CMK (cell line): Measurements from ENCODE around the gene C2.
"Not testable (repeated sequence)": the region's sequence is repeated elsewhere in the genome, so short reads cannot be mapped to it uniquely, and the experiment has no call there.

Experiments
- DNase-seq: peaks from one replicate; pipeline ENCODE4 v3.0.0-alpha.2; 2010; ENCODE audit warnings: low read depth

C2 gene

DNA sequence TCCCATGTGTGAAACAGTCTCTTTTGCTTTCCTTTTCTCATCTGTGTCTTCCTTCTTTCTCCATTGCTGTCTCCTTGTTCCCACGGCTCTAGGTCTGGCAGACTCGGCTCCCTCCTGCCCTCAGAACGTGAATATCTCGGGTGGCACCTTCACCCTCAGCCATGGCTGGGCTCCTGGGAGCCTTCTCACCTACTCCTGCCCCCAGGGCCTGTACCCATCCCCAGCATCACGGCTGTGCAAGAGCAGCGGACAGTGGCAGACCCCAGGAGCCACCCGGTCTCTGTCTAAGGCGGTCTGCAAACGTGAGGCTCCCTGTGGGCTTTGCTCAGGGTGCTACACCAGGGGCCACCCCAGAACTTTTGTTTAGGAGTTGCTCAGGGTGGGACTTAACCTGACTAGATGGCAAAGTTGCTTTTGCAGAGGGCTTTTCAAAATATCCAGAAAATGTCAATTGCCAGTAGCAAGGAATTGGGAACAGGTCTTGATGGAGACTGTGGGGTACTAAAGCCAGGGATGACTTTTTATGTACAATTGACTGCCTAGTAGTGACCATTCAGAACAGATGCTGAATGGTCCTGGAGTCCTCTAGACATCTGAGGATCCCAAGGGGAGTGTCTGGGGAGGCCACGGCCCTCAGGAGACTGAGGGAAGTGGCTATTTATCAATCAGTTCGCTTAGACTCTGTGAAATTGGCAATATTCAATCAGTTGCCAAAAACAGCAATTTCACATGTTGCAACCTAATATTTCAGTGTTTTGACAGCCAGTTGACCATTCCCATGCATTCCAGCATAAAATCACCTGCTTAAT is 550 bp downstream of the C2 start:
- DNase-seq = no peak

DNA sequence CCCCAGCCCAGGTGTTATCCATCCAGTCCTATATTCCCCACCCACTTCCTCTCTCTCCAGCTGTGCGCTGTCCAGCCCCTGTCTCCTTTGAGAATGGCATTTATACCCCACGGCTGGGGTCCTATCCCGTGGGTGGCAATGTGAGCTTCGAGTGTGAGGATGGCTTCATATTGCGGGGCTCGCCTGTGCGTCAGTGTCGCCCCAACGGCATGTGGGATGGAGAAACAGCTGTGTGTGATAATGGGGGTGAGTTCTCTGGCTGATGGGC is 1.1 kb downstream of the C2 start:
- DNase-seq = no peak

DNA sequence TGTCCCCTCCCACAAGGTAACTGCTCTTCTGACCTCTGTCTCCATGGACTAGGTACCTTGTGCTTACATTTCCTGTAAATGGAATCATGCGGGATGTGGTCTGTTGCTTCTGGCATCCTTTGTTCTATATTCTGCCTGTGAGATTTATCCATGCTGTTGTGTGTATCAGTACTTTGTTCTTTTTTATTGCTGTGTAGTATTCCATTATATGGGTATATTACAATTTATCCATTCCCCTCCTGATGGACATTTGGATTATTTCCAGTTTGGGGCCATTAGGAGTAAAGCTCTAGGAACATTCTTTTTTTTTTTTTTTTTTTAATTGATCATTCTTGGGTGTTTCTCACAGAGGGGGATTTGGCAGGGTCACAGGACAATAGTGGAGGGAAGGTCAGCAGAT is 3.4 kb downstream of the C2 start:
- DNase-seq = no peak

DNA sequence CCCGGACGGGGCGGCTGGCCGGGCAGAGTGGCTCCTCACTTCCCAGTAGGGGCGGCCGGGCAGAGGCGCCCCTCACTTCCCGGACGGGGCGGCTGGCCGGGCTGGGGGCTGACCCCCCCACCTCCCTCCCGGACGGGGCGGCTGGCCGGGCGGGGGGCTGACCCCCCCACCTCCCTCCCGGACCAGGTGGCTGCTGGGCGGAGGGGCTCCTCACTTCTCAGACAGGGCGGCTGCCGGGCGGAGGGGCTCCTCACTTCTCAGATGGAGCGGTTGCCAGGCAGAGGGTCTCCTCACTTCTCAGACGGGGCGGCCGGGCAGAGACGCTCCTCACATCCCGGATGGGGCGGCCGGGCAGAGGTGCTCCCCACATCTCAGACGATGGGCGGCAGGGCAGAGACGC is 4.6 kb downstream of the C2 start:
- DNase-seq = not testable (repeated sequence)

DNA sequence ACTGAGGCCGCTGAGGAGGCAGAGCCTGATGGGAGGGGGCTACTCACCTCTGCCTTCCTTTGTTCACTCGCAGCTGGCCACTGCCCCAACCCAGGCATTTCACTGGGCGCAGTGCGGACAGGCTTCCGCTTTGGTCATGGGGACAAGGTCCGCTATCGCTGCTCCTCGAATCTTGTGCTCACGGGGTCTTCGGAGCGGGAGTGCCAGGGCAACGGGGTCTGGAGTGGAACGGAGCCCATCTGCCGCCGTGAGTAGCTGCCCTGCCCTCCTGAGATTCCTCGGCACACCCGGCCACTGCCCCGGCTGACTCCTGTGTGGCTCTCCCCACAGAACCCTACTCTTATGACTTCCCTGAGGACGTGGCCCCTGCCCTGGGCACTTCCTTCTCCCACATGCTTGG is 6.0 kb downstream of the C2 start:
- DNase-seq = no peak

DNA sequence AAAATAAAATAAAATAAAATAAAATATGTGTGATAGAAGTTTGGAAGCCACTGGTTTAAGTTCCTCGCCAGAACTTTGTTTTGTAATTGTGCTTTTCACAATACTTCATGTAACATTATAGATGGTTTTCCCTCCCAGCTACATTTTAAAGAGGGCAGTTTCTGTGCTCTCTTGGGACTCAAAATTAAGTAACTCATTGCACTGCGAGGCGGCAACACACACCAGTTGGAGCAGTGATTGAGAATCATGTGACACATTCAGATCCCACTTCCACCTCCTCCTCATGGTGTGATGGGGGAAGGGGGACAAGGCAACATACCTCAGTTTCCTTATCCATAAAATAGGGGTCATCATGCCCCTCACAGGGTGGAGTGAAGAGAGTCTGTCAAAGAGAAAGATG is 7.5 kb downstream of the C2 start:
- no peak for DNase-seq

DNA sequence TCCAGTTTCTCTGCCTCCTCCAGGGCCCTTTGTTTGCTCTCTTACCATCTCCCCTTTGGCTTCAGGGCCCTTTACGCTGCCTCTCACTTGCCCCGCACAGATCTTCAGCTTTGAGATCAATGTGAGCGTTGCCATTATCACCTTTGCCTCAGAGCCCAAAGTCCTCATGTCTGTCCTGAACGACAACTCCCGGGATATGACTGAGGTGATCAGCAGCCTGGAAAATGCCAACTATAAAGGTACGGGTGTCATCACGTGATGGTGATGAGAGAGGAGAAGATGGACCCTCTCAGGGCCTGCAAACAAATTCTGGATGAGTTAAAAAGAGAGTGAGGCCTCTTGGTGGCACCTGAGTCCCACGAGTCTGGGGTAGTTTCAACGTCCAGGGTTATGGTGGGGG is 8.3 kb downstream of the C2 start:
- no peak for DNase-seq

DNA sequence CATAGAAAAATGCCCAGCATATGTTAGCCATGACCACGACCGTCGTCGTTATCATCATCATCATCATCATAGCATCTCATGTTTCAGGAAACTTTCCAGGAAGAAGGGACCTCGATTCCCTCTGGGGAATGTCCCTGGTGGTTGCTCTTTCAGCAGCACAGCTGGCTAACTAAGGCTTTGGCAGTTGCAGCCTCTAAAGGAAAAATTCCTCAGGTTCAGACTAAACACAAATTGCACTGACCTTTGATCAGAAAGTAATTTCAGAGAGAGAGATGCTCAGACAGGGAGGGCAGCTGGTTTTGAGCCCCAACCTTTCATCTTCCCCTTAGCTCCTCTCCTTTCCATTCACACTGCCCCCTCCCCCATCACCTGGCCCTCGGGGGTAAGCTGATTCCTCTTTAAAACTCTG is 12.7 kb downstream of the C2 start:
- no peak for DNase-seq

DNA sequence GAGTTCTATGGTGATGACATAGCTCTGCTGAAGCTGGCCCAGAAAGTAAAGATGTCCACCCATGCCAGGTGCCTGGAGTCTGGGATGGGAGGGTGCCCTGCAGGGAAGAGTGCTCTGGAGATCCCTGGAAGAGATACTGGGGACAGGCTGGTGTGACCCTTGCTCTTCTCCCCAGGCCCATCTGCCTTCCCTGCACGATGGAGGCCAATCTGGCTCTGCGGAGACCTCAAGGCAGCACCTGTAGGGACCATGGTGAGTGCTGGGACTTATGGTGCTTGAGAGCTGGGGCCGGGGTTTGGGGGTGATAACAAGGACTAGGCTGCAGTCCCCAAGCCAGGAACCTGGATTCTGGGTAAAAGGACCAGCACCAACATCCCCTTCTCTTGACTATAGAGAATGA is 16.2 kb downstream of the C2 start:
- DNase-seq = no peak

DNA sequence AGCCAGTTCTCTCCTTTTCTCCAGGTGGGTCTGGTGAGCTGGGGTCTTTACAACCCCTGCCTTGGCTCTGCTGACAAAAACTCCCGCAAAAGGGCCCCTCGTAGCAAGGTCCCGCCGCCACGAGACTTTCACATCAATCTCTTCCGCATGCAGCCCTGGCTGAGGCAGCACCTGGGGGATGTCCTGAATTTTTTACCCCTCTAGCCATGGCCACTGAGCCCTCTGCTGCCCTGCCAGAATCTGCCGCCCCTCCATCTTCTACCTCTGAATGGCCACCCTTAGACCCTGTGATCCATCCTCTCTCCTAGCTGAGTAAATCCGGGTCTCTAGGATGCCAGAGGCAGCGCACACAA is 17.6 kb downstream of the C2 start:
- no peak for DNase-seq

DNA sequence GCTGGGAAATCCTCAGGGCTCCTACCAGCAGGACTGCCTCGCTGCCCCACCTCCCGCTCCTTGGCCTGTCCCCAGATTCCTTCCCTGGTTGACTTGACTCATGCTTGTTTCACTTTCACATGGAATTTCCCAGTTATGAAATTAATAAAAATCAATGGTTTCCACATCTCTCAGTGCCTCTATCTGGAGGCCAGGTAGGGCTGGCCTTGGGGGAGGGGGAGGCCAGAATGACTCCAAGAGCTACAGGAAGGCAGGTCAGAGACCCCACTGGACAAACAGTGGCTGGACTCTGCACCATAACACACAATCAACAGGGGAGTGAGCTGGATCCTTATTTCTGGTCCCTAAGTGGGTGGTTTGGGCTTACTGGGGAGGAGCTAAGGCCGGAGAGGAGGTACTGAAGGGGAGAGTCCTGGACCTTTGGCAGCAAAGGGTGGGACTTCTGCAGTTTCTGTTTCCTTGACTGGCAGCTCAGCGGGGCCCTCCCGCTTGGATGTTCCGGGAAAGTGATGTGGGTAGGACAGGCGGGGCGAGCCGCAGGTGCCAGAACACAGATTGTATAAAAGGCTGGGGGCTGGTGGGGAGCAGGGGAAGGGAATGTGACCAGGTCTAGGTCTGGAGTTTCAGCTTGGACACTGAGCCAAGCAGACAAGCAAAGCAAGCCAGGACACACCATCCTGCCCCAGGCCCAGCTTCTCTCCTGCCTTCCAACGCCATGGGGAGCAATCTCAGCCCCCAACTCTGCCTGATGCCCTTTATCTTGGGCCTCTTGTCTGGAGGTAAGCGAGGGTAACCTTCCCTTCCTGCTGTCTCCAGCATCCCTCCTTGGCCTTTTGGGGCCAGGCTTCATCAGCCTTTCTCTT is 18.2 kb downstream of the C2 start, which contains the start of gene CFB:
Gene CFB, plus strand, starts transcription at position 589 of the 863 bp plus-strand sequence. Its CDS starts 127 bp downstream, at position 716.
- DNase-seq = no peak

DNA sequence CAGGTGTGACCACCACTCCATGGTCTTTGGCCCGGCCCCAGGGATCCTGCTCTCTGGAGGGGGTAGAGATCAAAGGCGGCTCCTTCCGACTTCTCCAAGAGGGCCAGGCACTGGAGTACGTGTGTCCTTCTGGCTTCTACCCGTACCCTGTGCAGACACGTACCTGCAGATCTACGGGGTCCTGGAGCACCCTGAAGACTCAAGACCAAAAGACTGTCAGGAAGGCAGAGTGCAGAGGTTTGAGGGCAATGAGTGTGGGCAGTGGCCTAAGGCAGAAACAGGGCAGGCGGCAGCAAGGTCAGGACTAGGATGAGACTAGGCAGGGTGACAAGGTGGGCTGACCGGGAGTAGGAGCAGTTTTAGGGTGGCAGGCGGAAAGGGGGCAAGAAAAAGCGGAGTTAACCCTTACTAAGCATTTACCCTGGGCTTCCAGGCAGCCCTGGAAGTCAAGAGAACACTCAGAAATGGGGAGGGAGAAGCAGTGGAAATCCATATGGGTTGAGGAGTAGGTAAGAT is 18.9 kb downstream of the C2 start:
- DNase-seq = no peak

DNA sequence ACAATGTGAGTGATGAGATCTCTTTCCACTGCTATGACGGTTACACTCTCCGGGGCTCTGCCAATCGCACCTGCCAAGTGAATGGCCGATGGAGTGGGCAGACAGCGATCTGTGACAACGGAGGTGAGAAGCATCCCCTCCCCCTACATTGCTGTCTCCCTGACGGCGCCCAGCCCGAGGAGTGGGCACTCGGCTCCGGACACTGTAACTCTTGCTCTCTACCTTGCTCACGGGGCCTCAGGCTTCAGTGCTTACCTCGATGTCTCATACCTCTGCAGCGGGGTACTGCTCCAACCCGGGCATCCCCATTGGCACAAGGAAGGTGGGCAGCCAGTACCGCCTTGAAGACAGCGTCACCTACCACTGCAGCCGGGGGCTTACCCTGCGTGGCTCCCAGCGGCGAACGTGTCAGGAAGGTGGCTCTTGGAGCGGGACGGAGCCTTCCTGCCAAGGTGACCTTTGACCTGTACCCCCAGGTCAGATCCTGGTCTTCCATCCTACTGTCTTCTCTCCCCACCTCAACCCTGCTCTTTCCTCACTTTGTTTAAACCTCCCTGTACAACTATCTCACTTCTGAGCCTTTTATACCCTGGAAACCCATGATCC is 19.7 kb downstream of the C2 start:
- no peak for DNase-seq

DNA sequence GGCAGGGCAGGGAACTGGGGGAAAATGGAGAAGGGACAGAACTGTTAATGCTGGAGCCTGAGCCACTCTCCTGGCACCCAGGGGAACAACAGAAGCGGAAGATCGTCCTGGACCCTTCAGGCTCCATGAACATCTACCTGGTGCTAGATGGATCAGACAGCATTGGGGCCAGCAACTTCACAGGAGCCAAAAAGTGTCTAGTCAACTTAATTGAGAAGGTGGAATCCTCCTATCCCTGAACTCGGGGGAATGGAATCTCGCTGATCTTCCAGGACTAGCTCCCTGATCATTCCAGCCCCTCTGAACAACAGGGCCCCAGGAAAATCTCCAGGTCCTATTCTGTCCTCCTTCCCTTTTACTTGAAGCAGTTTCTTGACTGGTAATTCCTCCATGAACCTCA is 20.3 kb downstream of the C2 start:
- DNase-seq = no peak

DNA sequence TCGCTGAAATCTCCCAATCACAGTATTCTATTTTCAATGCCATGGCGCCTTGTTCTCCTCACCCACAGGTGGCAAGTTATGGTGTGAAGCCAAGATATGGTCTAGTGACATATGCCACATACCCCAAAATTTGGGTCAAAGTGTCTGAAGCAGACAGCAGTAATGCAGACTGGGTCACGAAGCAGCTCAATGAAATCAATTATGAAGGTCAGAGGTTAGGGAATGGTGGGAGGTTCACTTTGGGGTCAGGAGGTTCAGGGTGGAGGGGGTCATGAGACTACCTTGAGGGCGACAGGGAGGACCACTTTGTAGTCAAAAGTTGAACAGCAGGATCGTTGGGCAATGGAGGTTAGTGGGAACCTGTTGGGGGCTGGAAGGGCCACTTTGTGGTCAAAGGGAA is 20.8 kb downstream of the C2 start:
- no peak for DNase-seq

DNA sequence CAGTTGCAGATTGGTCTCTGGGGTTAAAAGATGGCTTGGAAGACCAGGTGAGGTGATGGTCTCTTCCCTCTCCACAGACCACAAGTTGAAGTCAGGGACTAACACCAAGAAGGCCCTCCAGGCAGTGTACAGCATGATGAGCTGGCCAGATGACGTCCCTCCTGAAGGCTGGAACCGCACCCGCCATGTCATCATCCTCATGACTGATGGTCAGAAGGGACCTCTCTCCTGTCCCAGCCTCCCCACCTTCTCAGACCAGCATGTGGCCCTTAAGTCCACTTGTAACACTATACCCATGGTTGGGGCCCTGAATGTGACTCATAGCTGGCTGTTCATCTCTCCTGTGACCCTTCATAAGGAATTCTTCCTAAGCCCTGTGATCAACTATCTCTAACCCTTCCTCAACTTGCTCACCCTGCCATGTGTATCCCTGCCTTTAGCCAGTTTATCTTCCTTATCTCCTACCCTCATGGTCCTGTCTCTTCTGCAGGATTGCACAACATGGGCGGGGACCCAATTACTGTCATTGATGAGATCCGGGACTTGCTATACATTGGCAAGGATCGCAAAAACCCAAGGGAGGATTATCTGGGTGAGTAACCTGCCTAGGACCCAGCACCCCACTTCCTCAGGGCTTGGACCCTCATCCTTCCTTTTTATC is 21.4 kb downstream of the C2 start:
- DNase-seq = no peak

DNA sequence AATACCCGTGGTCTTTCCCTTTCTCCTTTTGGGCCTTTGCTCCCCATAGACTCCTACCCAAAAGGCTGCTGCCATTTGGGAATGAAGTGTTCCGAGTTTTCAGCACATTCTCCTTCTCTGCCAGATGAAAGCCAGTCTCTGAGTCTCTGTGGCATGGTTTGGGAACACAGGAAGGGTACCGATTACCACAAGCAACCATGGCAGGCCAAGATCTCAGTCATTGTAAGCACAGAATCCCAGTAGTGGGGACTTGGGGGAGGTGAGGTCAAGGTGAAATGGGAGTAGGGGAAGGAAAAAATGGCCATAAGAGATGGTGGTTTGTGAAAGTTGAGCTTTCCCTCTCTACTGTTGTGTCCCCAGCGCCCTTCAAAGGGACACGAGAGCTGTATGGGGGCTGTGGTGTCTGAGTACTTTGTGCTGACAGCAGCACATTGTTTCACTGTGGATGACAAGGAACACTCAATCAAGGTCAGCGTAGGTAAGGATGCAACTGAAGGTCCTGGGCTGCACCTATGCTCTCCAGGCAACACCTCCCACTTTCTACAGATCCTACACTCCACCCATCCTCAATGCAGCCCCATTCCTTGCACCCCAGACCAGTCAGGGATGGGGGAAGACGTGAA is 22.5 kb downstream of the C2 start:
- DNase-seq = no peak

DNA sequence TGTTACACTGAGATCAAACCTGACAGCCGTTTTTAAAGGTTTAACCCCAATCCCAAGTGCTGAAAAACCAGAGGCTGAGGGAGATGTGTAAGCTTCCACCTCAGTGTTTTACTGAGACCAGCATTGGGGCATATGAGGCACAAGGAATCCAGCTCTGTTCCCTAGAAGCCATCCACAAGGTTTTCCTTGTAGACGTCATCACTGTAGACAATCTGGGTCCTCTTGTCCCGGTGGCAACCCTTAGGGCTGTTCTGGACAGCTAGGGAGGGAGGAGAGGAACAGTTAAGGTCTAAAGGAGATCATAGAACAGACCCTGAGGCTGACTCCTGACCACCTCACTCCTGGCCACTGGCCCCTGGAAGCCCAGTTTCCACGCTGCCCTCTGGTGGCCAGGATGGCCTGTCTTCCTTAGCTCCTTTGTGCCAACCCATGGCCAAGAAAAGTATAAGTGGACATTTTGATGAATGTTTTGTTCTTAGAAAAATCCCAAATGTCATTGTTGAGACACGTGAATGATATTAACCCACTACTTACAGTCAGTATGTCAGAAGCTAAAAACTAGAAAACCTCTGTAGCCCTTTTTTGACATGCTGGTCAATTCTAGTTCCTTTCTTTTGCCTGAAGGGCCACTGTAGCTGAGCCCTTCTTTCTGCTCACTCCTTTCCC is 24.8 kb downstream of the C2 start:
- no peak for DNase-seq

DNA sequence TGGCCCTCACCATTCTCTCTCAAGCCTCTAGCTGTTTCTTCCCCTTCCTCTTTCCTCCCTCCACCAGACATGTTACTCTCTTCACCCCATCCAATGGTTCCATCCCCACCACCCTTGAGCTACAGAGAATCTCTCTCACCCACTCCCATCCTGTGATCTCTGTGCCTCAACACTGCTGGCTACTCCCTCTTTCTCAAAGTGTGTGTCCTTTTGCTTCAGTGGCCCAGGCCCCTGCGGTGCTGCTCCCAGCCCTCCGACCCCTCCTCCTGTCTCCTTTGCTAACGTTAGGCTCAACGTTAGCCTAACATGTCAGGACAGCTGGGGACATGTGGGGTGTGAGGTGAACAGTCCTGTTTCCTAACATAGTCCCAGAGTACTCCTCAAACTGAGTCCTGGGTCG is 25.4 kb downstream of the C2 start:
- no peak for DNase-seq

DNA sequence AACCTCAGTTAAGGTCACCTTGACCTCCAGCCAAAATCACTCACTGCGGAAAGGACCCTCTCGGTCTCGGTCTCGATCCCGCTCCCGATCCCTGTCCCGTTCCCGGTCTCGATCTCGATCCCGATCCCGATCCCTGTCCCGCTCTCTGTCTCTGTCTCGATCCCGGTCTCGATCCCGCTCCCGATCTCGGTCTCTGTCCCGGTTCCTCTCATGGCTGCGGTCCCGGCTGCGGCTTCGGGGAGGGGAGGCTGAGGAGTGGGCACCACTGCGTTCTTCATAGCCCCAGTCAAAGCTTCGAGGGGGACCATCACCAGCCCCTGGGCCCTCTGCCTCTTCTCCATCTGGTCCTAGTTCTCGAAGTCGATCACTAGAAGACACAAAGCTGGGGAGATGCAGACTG is 27.0 kb downstream of the C2 start:
- no peak for DNase-seq

DNA sequence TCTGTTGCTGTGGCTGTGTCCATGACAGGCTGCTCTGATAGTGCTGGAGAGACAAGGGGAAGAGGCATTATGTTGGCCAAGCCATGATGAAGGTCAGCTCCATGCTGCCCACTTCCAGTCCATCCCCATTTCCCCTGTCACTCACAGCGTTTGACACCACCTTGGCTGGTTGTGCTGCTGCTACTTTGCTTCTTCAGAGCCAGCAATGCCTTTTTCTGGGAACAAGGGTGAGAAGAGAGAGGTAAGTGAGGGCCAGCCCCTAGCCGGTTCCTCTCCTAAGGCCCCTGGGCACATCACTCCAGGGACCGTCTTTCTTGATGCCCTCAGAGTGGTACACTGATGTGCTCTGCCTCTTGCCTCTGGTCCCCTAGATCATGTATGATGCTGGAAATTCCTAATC is 29.3 kb downstream of the C2 start:
- DNase-seq = no peak

DNA sequence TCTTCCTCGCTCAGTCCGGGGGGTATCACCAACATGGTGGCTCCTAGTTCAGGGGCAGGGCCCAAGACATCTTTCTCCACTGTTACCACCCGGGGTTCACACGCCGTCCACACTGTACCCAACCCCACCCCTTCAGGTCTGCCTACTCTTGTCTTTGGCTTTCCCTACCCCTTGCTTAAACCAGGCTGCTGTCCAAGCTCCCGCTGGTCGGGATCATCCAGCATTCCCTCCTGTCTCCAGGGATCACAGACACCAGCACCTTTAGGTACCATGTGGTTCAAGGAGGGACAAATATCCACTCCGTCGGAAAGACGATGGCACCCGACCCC is 30.9 kb downstream of the C2 start:
- DNase-seq = no peak
